HepG2 (cell line): Measurements from ENCODE around the gene CIB1. TPM values are rescaled to one million over a fixed set of nuclear protein-coding genes. Genes with fewer than 3 reads are reported as not detected.

Experiments used
- AFF4 ChIP-seq: sonication (generic); formaldehyde crosslinking; IDR thresholded peaks from 2 replicates; pipeline ENCODE4 v1.4.0; 2020; ENCODE audit warnings: missing genetic modification reagents
- JUND ChIP-seq: sonication (generic); formaldehyde crosslinking; IDR thresholded peaks from 2 replicates; pipeline ENCODE4 v1.8.0; 2022; ENCODE audit warnings: mild to moderate bottlenecking, missing genetic modification reagents
- KDM6A ChIP-seq: IDR thresholded peaks from 2 replicates; pipeline ENCODE4 v1.6.1; 2016; ENCODE audit warnings: low read depth
- MBD4 ChIP-seq: IDR thresholded peaks from 2 replicates; pipeline ENCODE4 v1.6.1; 2012; ENCODE audit warnings: low read length, inconsistent platforms, borderline replicate concordance
- MXI1 ChIP-seq: IDR thresholded peaks from 3 replicates; pipeline ENCODE4 v1.6.1; 2012; ENCODE audit warnings: low read depth, low read length, inconsistent platforms, borderline replicate concordance
- NKX3-1 ChIP-seq: sonication (generic); formaldehyde crosslinking; IDR thresholded peaks from 2 replicates; pipeline ENCODE4 v1.5.0; 2020; ENCODE audit warnings: missing genetic modification reagents
- NPAS2 ChIP-seq: sonication (generic); formaldehyde crosslinking; IDR thresholded peaks from 2 replicates; pipeline ENCODE4 v1.8.0; 2022; ENCODE audit warnings: mild to moderate bottlenecking, missing genetic modification reagents, borderline replicate concordance
- RORA ChIP-seq: sonication (generic); formaldehyde crosslinking; IDR thresholded peaks from 2 replicates; pipeline ENCODE4 v1.5.0; 2020; ENCODE audit warnings: mild to moderate bottlenecking, missing genetic modification reagents, moderate library complexity
- SNAI1 ChIP-seq: sonication (generic); formaldehyde crosslinking; IDR thresholded peaks from 2 replicates; pipeline ENCODE4 v1.5.0; 2020; ENCODE audit warnings: mild to moderate bottlenecking, missing genetic modification reagents, borderline replicate concordance
- TBX2 ChIP-seq: sonication (generic); formaldehyde crosslinking; IDR thresholded peaks from 2 replicates; pipeline ENCODE4 v1.5.0; 2020; ENCODE audit warnings: missing genetic modification reagents, mild to moderate bottlenecking, borderline replicate concordance
- USF2 ChIP-seq, 2 experiments: sonication (generic) in 1 of 2; formaldehyde crosslinking in 1 of 2; IDR thresholded peaks; 2 replicates each; pipeline versions ENCODE4 v1.5.1 to v1.6.1; 2011 to 2020; ENCODE audit warnings: borderline replicate concordance in 1 of 2, low read depth in 1 of 2, low read length in 1 of 2, mild to moderate bottlenecking in 1 of 2, missing genetic modification reagents in 1 of 2, moderate library complexity in 1 of 2
- ZNF224 ChIP-seq: sonication (generic); formaldehyde crosslinking; IDR thresholded peaks from 2 replicates; pipeline ENCODE4 v1.5.0; 2020; ENCODE audit warnings: mild to moderate bottlenecking, missing genetic modification reagents
- ZNF484 ChIP-seq: sonication (generic); formaldehyde crosslinking; IDR thresholded peaks from 2 replicates; pipeline ENCODE4 v1.5.1; 2020; ENCODE audit warnings: mild to moderate bottlenecking, low read depth, missing genetic modification reagents, borderline replicate concordance
- ZNF512 ChIP-seq: sonication (generic); formaldehyde crosslinking; IDR thresholded peaks from 2 replicates; pipeline ENCODE4 v1.4.0; 2020; ENCODE audit warnings: mild to moderate bottlenecking, missing genetic modification reagents
- ZNF563 ChIP-seq: sonication (generic); formaldehyde crosslinking; IDR thresholded peaks from 2 replicates; pipeline ENCODE4 v1.8.0; 2022; ENCODE audit warnings: mild to moderate bottlenecking, moderate library complexity, missing genetic modification reagents
- ZNF687 ChIP-seq: sonication (generic); formaldehyde crosslinking; IDR thresholded peaks from 2 replicates; pipeline ENCODE4 v1.5.1; 2020; ENCODE audit warnings: mild to moderate bottlenecking, missing genetic modification reagents, moderate library complexity
- ZNF772 ChIP-seq: sonication (generic); formaldehyde crosslinking; IDR thresholded peaks from 2 replicates; pipeline ENCODE4 v1.5.0; 2020; ENCODE audit warnings: mild to moderate bottlenecking, missing genetic modification reagents
- ZNF792 ChIP-seq: IDR thresholded peaks from 2 replicates; pipeline ENCODE4 v1.6.1; 2016
- polyA plus RNA-seq, 8 experiments: library from polyadenylated mRNA; depleted of rRNA in 3 of 8; stranded (reverse) in 7 of 8; unstranded in 1 of 8; fragments of >200 nt; fragmentation: Illumina TruSeq in 4 of 8; extraction: Trizol in 4 of 8; gene quantifications; 2 replicates each; pipeline versions ENCODE4 v1.2.1 to v1.2.3, GENCODE V29; 2011 to 2016; ENCODE audit warnings: low read depth in 4 of 8, missing spikeins in 1 of 8, mixed read lengths in 1 of 8; ENCODE audit not compliant: insufficient read depth in 1 of 8
- total RNA-seq, 5 experiments: library from RNA; depleted of rRNA; stranded (reverse); fragments of >200 nt; fragmentation: Illumina TruSeq; extraction: Trizol; gene quantifications; 2 replicates each; pipeline ENCODE4 v1.2.3, GENCODE V29; 2016; ENCODE audit warnings: low read depth in 1 of 5

The CIB1 gene
- total and polyA plus RNA-seq, 2 of the 13 experiments (the other 11 are each of a cell fraction or from before 2014, with no cell fraction given), result 38.7 to 72.7 TPM

- TF ChIP-seq AFF4 (CRISPR knock-in tag), result no peak
- TF ChIP-seq ZNF224 (CRISPR knock-in tag), result no peak
- no peak for TF ChIP-seq MXI1
- peak; percentile 83; the same call in 1 of the 2 replicates for TF ChIP-seq ZNF512 (CRISPR knock-in tag)
- no peak for TF ChIP-seq MBD4
- no peak for TF ChIP-seq ZNF563 (CRISPR knock-in tag)
- no peak for TF ChIP-seq SNAI1
- TF ChIP-seq TBX2 (CRISPR knock-in tag), result no peak
- no peak for TF ChIP-seq JUND
- 0 out of 2 replicates have a peak, but pooled peaks have one; percentile 26 for TF ChIP-seq ZNF792
- no peak for TF ChIP-seq KDM6A (CRISPR knock-in tag)
- no peak for TF ChIP-seq USF2 (IDR thresholded peaks at IDR 0.05; ENCODE audit: low read depth, low read length)
- no peak for TF ChIP-seq USF2 (CRISPR knock-in tag; IDR thresholded peaks at IDR 0.05; ENCODE audit: borderline replicate concordance)
- peak; percentile 64 for TF ChIP-seq ZNF687 (CRISPR knock-in tag)
- TF ChIP-seq ZNF484 (CRISPR knock-in tag), result no peak
- TF ChIP-seq NPAS2, result no peak
- TF ChIP-seq ZNF772 (CRISPR knock-in tag), result no peak
- TF ChIP-seq NKX3-1 (CRISPR knock-in tag), result no peak
- TF ChIP-seq RORA, result no peak
Measured at GRCh38 chr15:90221246-90221900, 12.4 kb downstream of the CIB1 start (continued).
